ENCODE results near the gene DRC3.
A peak's percentile ranks its signal among the peaks of the same experiment; 100 is the strongest.

Gene DRC3

GRCh38 chr17:17935321-17936271, 37.1 kb upstream of the DRC3 start:
- Histone ChIP-seq H2AFZ (ENCODE audit: low read length) (no peak overlapping the region), H3K4me3 (ENCODE audit: low read length, poor library complexity, severe bottlenecking) (no peak overlapping the region), H4K20me1 (ENCODE audit: insufficient read depth, low read length, poor library complexity, severe bottlenecking) (no peaks in the 10 kb centered on the region), H3K79me2 (ENCODE audit: insufficient read depth, low read length) (no peaks in the 10 kb centered on the region; the same call in 1 of the 2 replicates), H3F3A (ENCODE audit: low read depth) (no peaks in the 10 kb centered on the region), H3K4me1 (ENCODE audit: insufficient read depth, low read length, poor library complexity, severe bottlenecking) (peaks cover 32% of the 10 kb centered on the region), H3K9ac (ENCODE audit: low read depth, low read length, poor library complexity, severe bottlenecking) (no peak overlapping the region), H3K36me3 (ENCODE audit: insufficient read depth, low read length) (no peaks in the 10 kb centered on the region), H3K4me2 (ENCODE audit: low read depth, low read length, poor library complexity, severe bottlenecking) (peak overlapping the region; percentile 36), H3K9me3 (ENCODE audit: insufficient read depth, low read depth, low read length) (no peaks in the 10 kb centered on the region), H3K9me2 (replicated peaks; ENCODE audit: low read depth, low read length) (no peaks in the 10 kb centered on the region), H3K27me3 (ENCODE audit: insufficient read depth, low read length, poor library complexity, severe bottlenecking) (no peaks in the 10 kb centered on the region)
- TF ChIP-seq EZH2phosphoT487 (IDR thresholded peaks at IDR 0.05; ENCODE audit: borderline replicate concordance) = no peak
- TF ChIP-seq CTCF (conservative IDR thresholded peaks at IDR 0.05; ENCODE audit: low read length) = no peak

- no peaks in the 10 kb centered on the region for H3F3A ChIP-seq (ENCODE audit: low read depth)
- no peak overlapping the region for H3K9ac ChIP-seq (ENCODE audit: low read depth, low read length, poor library complexity, severe bottlenecking)
- no peak overlapping the region for H2AFZ ChIP-seq (ENCODE audit: low read length)
- H3K9me2 ChIP-seq (replicated peaks; ENCODE audit: low read depth, low read length) = no peaks in the 10 kb centered on the region
- H3K27me3 ChIP-seq (ENCODE audit: insufficient read depth, low read length, poor library complexity, severe bottlenecking) = no peaks in the 10 kb centered on the region
- no peaks in the 10 kb centered on the region for H3K9me3 ChIP-seq (ENCODE audit: insufficient read depth, low read depth, low read length)
- H4K20me1 ChIP-seq (ENCODE audit: insufficient read depth, low read length, poor library complexity, severe bottlenecking) = no peaks in the 10 kb centered on the region
- TF ChIP-seq CTCF (conservative IDR thresholded peaks at IDR 0.05; ENCODE audit: low read length) (no peak), EZH2phosphoT487 (IDR thresholded peaks at IDR 0.05; ENCODE audit: borderline replicate concordance) (no peak)
- peaks cover 32% of the 10 kb centered on the region for H3K4me1 ChIP-seq (ENCODE audit: insufficient read depth, low read length, poor library complexity, severe bottlenecking)
- no peak overlapping the region for H3K4me2 ChIP-seq (ENCODE audit: low read depth, low read length, poor library complexity, severe bottlenecking)
- no peaks in the 10 kb centered on the region for H3K36me3 ChIP-seq (ENCODE audit: insufficient read depth, low read length)
- H3K79me2 ChIP-seq (ENCODE audit: insufficient read depth, low read length) = no peaks in the 10 kb centered on the region; the same call in 1 of the 2 replicates
- no peak overlapping the region for H3K4me3 ChIP-seq (ENCODE audit: low read length, poor library complexity, severe bottlenecking)
These were observed 35.3 kb upstream of the DRC3 start for GRCh38 chr17:17937201-17937853.

GRCh38 chr17:17937958-17938357, 34.7 kb upstream of the DRC3 start:
- no peaks in the 10 kb centered on the region for H3K27me3 ChIP-seq (ENCODE audit: insufficient read depth, low read length, poor library complexity, severe bottlenecking)
- H3K9ac ChIP-seq (ENCODE audit: low read depth, low read length, poor library complexity, severe bottlenecking) = no peak overlapping the region
- no peaks in the 10 kb centered on the region for H3K9me3 ChIP-seq (ENCODE audit: insufficient read depth, low read depth, low read length)
- H3K36me3 ChIP-seq (ENCODE audit: insufficient read depth, low read length) = no peaks in the 10 kb centered on the region
- TF ChIP-seq EZH2phosphoT487 (IDR thresholded peaks at IDR 0.05; ENCODE audit: borderline replicate concordance) (no peak), CTCF (conservative IDR thresholded peaks at IDR 0.05; ENCODE audit: low read length) (no peak)
- no peaks in the 10 kb centered on the region; the same call in 1 of the 2 replicates for H3K79me2 ChIP-seq (ENCODE audit: insufficient read depth, low read length)
- no peak overlapping the region for H2AFZ ChIP-seq (ENCODE audit: low read length)
- H3F3A ChIP-seq (ENCODE audit: low read depth) = no peaks in the 10 kb centered on the region
- peaks cover 30% of the 10 kb centered on the region for H3K4me1 ChIP-seq (ENCODE audit: insufficient read depth, low read length, poor library complexity, severe bottlenecking)
- no peaks in the 10 kb centered on the region for H3K9me2 ChIP-seq (replicated peaks; ENCODE audit: low read depth, low read length)
- no peak overlapping the region for H3K4me2 ChIP-seq (ENCODE audit: low read depth, low read length, poor library complexity, severe bottlenecking)
- H4K20me1 ChIP-seq (ENCODE audit: insufficient read depth, low read length, poor library complexity, severe bottlenecking) = no peaks in the 10 kb centered on the region
- no peak overlapping the region for H3K4me3 ChIP-seq (ENCODE audit: low read length, poor library complexity, severe bottlenecking)

Data from Loucy (cell line).